Mammary epithelial cell (primary cell): ENCODE results near the gene CAVIN4.

Experiments used
- CTCF ChIP-seq, 2 donors: IDR thresholded peaks in 1 of 2; conservative IDR thresholded peaks in 1 of 2; 2 replicates each; pipeline ENCODE4 v1.5.1; 2011 to 2012; ENCODE audit warnings: inconsistent platforms in 2 of 2, low read length in 2 of 2, mild to moderate bottlenecking in 2 of 2, control low read depth in 1 of 2, low read depth in 1 of 2; ENCODE audit not compliant: insufficient read depth in 1 of 2; ENCODE audit errors: extremely low read depth in 1 of 2
- EZH2 ChIP-seq: IDR thresholded peaks from 2 replicates; pipeline ENCODE4 v1.6.1; 2012; ENCODE audit warnings: low read length, inconsistent platforms, borderline replicate concordance

- no peak for TF ChIP-seq CTCF (conservative IDR thresholded peaks at IDR 0.05 in 1 of 2, IDR thresholded peaks at IDR 0.05 in 1 of 2; ENCODE audit: extremely low read depth in 1 of 2, insufficient read depth in 1 of 2, low read depth in 1 of 2, low read length in 2 of 2)
- TF ChIP-seq EZH2, result no peak
Observed at GRCh38 chr9:100557053-100557452, 20.8 kb upstream of the CAVIN4 start.
